ENCODE data around the gene HLA-A. TPM values are rescaled to one million over a fixed set of nuclear protein-coding genes. Genes with fewer than 3 reads are reported as not detected.
"Not testable (repeated sequence)": the region's sequence is repeated elsewhere in the genome, so short reads cannot be mapped to it uniquely, and the experiment has no call there.

HLA-A gene
- polyA plus RNA-seq, 10 donors: 60.0 to 190 (median 107) TPM

DNA sequence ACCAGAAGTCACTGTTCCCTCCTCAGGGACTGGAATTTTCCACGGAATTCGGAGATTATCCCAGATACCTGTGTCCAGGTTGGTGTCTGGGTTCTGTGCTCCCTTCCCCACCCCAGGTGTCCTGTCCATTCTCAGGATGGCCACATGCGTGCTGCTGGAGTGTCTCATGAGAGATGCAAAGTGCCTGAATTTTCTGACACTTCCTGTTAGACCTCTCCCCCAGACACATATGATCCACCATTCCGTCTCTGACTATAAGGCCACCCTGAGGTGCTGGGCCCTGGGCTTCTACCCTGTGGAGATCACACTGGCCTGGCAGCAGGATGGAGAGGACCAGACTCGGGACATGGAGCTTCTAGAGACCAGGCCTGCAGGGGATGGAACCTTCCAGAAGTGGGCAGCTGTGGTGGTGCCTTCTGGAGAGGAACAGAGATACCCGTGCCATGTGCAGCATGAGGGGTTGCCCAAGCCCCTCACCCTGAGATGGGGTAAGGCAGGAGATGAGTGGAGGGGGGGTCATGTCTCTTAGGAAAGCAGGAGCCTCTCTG lies 14.4 kb upstream of the HLA-A start:
- DNase-seq: no peak

DNA sequence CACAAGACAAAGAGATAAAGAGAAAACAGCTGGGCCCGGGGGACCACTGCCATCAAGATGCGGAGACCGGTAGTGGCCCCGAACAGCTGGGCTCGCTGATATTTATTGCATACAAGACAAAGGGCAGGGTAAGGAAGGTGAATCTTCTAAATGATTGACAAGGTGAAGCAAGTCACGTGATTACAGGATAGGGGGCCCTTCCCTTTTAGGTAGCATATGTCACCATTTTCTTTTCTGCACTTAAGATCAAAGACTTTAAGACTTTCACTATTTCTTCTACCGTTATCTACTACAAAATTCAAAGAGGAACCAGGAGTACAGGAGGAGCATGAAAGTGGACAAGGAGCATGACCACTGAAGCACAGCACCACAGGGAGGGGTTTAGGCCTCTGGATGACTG lies 12.3 kb upstream of the HLA-A start:
- DNase-seq: not testable (repeated sequence)

DNA sequence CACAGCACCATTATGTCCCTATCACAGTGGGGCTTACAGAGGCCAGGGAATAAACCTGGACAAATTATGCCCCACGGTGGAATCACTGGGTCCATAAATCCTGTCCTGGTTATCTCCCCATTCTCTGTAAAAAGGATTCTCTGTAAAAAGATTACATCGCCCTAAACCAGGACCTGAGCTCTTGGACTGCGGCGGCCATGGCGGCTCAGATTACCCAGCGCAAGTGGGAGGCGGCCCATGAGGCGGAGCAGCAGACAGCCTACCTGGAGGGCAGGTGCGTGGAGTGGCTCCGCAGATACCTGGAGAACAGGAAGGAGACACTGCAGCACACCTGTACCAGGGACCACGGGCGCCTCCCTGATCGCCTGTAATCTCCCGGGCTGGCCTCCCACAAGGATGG lies 8.4 kb upstream of the HLA-A start:
- no peak for DNase-seq

DNA sequence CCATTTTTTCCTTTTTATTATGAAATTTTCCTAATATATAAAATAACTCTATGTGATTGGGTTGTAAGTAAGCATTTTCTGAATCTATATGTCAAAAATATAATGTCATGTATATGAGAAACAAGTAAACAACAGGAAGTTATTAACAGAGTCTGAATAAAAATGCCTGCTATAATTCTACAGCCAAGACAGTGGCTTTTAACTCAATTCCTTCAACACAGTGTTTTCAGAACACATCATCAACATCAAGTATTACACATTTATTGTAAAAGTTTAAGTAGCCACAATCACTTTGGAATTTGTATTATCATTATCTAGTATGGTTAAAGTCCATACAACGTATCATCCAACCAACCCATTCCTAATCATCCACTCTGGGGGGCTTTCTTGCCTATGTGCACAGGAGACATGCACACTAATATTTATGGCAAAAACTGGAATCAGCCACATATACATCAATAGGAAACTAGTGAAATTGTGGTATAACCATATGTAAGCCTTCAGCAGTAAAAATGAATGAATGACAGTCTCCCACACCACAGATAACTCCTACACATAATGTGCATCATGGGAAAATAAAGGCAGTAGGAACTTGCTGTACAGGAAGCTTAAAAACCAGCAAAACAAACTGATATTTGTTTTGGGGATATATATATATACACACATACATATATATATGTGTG lies 6.9 kb upstream of the HLA-A start:
- DNase-seq: no peak

DNA sequence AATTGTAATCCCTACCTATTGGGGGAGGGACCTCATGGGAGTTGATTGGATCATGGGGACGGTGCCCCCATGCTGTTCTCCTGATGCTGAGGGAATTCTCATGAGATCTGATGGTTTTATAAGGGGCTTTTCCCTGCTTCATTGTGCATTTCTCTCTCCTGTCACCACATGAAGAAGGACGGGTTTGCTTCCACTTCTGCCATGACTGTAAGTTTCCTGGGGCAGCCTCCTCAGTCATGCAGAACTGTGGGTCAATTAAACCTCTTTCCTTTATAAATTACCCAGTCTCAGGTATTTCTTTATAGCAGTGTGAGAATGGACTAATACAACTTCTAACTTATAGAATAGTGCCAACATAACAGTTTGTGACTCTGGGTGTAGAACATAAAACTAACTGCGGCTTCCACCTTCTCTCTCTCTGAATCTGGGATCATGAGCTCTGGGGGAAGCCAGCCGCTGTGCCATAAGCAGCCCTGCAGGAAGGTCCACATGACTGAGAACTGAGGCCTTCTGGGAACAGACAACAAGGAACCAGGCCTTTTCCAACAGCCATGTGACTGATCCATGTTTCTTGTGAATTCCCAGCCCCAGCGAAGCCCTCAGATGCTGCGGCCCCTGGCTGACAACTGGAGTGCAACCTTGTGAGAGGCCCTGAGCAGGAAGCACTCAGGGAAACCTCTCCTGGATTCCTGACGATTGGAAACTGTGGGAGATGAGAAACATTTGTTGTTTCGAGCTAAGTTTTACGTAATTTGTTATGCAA lies 3.4 kb upstream of the HLA-A start:
- no peak for DNase-seq

DNA sequence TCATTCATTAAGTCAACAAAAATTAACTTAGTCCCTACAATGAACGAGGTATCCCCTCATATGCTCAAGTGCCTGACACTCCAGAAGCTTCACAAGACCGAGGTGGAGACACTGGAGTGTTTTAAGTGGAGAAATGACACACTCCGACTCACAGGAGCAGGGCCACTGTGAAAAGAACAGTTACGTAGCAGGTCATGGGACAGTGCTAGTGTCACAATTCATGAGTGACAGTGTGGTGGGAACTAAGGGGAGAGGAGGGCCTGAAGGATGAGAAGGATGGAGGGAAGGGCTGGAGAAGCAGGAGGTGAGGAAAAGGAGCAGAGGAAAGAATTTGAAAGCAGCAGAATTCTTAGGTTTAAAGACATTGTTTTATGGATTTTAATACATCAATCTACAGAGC lies 1.3 kb upstream of the HLA-A start:
- DNase-seq: no peak

DNA sequence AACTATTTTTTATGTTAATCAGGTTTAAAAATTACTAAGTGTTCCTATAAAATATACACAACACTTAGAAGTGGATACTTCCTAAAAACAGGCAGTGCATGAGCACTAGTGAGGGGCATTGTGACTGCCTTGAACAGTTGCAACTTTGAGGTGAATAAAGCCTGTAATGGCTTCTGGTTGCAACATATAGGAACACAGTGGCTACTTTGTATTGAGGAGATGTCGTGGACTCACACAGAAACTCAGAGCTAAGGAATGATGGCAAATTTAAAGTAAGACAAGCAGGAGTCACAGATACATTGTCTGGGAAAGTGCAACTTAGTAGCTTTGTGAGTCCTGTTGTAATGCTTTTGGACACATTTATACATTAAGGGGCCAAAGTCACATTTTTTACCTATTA lies 861 bp upstream of the HLA-A start:
- no peak for DNase-seq

DNA sequence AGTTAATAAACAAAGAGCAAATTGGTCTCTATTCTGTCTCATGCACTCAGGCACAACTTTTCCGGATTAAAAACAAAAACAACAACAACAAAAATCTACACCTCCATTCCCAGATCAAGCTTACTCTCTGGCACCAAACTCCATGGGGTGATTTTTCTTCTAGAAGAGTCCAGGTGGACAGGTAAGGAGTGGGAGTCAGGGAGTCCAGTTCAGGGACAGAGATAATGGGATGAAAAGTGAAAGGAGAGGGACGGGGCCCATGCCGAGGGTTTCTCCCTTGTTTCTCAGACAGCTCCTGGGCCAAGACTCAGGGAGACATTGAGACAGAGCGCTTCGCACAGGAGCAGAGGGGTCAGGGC lies 437 bp upstream of the HLA-A start:
- no peak for DNase-seq

DNA sequence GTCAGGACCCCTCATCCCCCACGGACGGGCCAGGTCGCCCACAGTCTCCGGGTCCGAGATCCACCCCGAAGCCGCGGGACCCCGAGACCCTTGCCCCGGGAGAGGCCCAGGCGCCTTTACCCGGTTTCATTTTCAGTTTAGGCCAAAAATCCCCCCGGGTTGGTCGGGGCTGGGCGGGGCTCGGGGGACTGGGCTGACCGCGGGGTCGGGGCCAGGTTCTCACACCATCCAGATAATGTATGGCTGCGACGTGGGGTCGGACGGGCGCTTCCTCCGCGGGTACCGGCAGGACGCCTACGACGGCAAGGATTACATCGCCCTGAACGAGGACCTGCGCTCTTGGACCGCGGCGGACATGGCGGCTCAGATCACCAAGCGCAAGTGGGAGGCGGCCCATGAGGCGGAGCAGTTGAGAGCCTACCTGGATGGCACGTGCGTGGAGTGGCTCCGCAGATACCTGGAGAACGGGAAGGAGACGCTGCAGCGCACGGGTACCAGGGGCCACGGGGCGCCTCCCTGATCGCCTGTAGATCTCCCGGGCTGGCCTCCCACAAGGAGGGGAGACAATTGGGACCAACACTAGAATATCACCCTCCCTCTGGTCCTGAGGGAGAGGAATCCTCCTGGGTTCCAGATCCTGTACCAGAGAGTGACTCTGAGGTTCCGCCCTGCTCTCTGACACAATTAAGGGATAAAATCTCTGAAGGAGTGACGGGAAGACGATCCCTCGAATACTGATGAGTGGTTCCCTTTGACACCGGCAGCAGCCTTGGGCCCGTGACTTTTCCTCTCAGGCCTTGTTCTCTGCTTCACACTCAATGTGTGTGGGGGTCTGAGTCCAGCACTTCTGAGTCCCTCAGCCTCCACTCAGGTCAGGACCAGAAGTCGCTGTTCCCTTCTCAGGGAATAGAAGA lies 978 bp downstream of the HLA-A start:
- peak in 2 of 3 donors; percentile 6 to 57 for DNase-seq

DNA sequence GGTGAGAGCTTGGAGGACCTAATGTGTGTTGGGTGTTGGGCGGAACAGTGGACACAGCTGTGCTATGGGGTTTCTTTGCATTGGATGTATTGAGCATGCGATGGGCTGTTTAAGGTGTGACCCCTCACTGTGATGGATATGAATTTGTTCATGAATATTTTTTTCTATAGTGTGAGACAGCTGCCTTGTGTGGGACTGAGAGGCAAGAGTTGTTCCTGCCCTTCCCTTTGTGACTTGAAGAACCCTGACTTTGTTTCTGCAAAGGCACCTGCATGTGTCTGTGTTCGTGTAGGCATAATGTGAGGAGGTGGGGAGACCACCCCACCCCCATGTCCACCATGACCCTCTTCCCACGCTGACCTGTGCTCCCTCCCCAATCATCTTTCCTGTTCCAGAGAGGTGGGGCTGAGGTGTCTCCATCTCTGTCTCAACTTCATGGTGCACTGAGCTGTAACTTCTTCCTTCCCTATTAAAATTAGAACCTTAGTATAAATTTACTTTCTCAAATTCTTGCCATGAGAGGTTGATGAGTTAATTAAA lies 3.0 kb downstream of the HLA-A start:
- no peak for DNase-seq

DNA sequence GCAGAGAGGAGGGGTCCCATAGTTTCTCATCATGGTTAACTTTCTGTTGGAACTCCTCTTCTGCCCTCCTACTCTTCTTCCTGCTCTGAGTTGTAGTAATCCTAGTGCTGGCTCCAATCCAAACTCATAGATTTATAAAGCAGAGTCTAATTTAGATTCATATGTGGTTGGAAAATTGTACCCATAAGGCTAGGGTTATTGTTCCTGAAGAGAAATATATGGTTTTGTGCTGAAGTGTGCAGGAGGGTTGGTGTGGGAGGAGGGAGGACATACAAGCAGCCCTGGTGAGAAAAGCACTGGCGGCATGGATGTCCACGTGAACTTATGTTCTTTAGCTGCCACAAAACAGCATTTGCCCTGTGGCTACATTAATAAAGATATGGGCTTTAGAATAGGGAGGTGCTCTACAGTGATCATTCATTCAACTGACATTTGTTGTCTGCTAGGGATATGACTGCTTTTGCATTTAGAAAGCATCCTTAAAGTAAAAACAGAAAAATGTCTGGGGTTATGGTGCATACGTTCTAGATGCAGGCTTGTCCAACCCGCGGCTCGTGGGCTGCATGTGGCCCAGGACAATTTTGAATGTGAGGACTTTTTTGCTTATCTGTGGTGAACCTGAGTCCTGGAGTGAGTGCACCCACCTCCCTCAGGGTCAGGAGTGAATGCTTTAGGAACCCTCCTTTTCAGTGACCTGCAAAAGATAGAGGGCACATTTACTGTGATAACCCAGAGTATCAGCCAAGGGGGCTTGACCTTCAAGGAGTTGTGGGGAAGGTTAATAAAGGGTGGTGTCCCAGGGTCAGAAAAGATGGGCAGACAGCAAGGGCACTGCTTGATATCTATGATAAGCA lies 4.1 kb downstream of the HLA-A start:
- DNase-seq: no peak

DNA sequence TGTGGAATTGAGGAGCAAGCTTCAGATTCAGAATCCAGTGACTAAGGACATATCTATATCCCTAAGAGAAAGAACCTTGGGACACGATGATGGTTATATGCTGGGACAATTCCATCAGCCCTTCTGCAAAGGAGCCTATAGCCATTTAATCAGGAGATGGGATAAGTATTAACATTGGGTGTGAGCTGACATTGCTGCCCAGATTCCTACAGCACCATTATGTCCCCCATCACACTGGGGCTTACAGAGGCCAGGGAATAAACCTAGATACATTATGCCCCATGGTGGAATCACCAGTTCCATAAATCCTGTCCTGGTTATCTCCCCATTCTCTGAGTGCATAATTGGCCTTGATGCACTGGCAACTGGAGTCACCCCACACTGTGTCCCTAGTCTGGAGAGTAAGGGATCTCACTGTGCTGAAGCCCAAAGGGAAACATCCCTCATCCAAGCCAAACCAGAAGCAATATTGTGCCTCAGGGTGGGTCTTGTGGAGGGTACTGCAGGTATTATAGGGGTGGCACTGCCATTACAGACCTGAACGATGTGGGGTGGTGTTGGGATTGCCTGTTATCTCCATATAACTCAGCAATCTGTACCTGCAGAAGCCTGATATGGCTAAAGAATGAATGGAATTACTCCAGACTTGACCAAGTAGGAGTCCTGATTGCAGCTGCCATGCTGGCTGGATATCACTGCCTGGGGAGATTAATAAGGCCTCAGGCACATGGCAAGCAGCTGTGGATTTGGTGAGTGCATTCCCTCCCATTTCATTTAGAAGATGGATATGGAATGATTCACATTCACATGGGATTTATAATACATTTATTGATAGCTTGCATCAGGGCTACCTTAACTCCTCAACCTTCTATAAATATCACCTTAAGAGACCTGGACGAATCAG lies 5.0 kb downstream of the HLA-A start:
- no peak for DNase-seq

DNA sequence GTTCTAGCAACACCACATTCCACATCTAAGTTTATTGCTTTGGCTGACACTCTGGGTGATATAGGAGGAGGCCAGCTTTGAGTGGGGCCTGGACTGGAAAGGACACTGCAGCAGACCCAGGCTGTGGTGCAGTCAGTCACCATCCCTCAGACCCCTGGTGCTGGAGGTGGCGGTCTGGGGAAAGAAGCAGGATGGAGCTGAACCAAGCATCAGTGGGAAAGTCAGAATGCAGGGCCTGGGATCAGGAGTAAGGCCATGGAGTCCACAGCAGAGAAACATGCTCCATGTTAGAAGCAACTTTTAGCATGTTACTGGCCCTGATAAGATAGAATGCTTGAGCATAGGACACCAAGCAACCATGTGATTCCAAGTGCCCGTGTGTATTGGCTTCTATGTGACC lies 5.9 kb downstream of the HLA-A start:
- no peak for DNase-seq

DNA sequence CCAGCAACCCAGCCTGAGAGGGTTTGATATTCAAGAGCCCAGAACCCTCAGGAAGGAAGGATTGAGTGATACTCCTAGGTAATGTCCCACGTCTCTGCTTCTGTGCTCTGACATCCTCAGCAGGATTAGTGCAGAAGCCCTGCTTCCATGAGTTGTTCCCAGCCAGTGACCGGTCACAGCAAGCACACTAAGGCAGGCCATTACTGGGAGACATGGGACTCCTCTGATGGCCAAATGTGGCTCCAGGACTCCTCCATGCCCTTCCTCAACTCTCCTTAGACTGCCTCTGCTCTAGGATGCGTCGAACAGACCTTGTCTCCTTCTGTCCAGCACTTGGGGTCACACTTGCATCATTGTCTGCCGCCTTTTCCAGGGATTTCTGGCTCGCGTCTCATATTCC lies 7.6 kb downstream of the HLA-A start:
- DNase-seq: no peak

DNA sequence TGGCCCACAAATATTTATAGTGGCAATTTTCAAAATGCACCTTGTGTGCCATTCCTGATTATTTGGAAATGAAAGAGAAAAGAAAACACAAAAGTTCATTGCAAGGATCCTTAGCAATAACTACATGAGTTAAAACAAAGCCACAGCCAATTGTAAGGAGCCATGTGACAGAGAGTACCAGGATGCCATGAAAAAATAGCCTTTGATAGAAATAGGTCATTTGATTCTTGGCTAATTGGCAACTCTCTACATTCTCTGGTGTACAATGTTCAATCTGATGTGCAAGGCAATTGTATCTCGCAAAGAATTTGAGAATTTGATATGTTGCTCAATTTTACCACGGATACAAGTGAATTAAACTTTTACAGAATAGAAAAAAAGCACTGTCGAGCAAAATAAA lies 9.6 kb downstream of the HLA-A start:
- DNase-seq: no peak

DNA sequence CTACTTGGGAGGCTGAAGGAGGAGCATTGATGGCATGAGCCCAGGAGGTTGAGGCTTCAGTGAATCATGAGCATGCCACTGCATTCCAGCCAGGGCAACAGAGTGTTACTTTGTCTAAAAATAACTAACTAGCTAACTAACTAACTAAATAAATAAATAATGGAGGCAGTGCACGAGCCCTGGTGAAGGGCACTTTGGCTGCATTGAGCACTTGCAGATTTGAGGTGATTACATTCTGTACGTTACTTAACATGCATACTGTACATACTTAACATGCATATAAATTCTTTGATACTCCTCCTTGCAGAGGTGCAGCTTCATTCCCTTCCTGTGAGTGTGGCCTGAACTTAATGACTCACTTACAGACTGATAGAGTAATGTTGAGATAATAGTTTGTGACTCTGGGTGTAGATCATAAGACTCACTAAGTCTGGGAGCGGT lies 10.7 kb downstream of the HLA-A start:
- peak in 1 of 3 donors; percentile 62 for DNase-seq

DNA sequence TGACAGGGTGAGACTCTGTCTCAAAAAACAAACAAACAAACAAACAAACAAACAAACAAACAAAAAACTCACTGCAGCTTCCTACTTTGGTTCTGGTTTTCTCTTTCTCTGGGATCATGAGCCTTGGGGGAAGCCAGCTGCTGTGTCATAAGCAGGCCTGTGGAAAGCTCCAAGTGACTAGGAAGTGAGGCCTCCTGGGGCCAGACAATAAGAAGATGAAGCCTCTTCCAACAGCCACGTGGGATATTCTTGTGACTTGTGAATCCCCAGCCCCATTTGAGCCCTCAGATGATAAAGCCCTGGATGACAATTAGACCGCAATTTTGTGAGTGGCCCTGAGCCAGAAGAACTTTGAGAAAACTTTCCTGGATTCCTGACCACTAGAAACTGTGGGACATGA lies 11.4 kb downstream of the HLA-A start:
- DNase-seq: no peak

DNA sequence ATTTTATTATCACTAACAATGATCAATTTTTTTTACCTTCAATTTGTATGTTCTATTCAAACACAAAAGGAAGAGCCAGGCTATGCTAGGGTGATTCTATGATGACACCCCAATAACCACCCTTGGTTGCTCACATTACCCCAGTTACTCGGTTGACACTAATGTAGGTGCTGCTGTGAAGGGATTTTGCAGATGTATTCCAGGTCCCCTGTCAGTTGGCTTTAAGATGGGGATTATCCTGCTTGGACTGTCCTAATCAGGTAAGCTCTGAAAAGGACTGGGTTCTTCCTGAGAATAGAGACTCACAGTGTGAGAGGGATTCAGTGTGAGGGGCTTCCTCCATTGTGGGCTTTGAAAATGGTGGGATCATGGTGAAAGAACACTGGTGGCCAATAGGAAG lies 11.9 kb downstream of the HLA-A start:
- no peak for DNase-seq

DNA sequence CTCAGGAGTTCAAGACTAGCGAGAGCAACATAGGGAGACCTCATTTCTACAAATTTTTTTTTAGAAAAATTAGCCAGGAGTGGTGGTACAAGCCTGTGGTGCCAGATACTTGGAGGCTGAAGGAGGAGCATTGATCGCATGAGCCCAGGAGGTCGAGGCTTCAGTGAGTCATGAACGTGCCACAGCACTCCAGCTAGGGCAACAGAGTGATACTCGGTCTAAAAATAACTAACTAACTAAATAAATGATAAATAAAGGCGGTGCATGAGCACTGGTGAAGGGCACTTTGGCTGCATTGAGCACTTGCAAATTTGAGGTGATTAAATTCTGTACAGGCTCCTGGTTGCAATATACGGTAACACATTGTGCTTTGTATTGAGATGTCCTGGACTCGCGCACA lies 13.5 kb downstream of the HLA-A start:
- DNase-seq: no peak

DNA sequence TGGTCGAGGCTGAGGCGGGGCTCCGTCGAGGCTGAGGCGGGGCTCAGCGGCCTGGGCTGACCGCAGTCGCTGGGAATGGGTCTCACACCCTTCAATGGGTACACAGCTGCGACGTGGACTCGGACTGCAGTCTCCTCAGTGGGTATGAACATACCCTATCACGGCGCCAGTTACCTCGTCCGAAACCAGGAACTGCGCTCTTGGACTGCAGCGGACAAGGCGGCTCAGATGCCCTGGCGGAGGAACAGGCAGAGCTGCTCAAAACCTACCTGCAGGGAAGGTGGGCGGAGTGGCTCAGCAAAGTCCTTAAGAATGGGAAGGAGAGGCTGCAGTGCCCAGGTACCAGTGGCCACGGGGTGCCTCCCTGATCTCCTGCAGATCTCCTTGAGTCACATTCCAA lies 14.2 kb downstream of the HLA-A start:
- DNase-seq: no peak

All from muscle of back (tissue), 11 donors.